Heart left ventricle (tissue), 13 donors: ENCODE results near the gene GRP.

Experiments
- POLR2A ChIP-seq, 2 donors: fragments of 450-650 bp; IDR thresholded peaks; one replicate each; pipeline ENCODE4 v1.6.1; 2017; ENCODE audit warnings: antibody characterized with exemption in 2 of 2, mild to moderate bottlenecking in 2 of 2, moderate library complexity in 2 of 2
- TF ChIP-seq, protein P1 (sequence below), 12 donors: fragments of 200-600 bp; sonication (generic) in 4 of 12; IDR thresholded peaks; one replicate each; pipeline versions ENCODE4 v1.5.0 to v1.8.0; 2018 to 2022; ENCODE audit warnings: antibody characterized with exemption in 12 of 12, mild to moderate bottlenecking in 5 of 12
- donor health status: ischemic (EF 13 %, LVEDD 7.1; RV severe dilation, severe dysfunction).
- donor health status: DM: no; HTN: yes; CAD: no.
- donor health status: DM: no; HTN: no; CAD: no.
- donor health status: ischemic (EF 25% LVEDD 6.9; RV normal size, moderate dysfunction).
- donor health status: ischemic (EF 25% LVEDD 5.7; RV mildly dilated, moderate dysfunction).
- donor health status: ischemic (EF 35%, LVEDD 5.7; RV mildly dilated, moderate dysfunction).
- donor health status: nonischemic (EF 11% LVEDD 7.7; RV severe dilation, severe dysfunction).
- donor health status: DM: yes; HTN: yes; CAD: no.
- donor health status: PGD.
- donor health status: ischemic (EF 29% LVEDD 5.4; RV normal size, mild dysfunction).
- donor health status: nonischemic (EF 23%, LVEDD 6.1; RV moderate dilation, normal function).

GRCh38 chr18:59200787-59201186 is 19.2 kb upstream of the GRP start:
- no peak for TF ChIP-seq POLR2A (IDR thresholded peaks at IDR 0.05)
- TF ChIP-seq, protein P1, sequence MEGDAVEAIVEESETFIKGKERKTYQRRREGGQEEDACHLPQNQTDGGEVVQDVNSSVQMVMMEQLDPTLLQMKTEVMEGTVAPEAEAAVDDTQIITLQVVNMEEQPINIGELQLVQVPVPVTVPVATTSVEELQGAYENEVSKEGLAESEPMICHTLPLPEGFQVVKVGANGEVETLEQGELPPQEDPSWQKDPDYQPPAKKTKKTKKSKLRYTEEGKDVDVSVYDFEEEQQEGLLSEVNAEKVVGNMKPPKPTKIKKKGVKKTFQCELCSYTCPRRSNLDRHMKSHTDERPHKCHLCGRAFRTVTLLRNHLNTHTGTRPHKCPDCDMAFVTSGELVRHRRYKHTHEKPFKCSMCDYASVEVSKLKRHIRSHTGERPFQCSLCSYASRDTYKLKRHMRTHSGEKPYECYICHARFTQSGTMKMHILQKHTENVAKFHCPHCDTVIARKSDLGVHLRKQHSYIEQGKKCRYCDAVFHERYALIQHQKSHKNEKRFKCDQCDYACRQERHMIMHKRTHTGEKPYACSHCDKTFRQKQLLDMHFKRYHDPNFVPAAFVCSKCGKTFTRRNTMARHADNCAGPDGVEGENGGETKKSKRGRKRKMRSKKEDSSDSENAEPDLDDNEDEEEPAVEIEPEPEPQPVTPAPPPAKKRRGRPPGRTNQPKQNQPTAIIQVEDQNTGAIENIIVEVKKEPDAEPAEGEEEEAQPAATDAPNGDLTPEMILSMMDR (IDR thresholded peaks at IDR 0.05) = no peak
